ENCODE data around the gene MACROH2A2.
"Not testable (repeated sequence)": the region's sequence is repeated elsewhere in the genome, so short reads cannot be mapped to it uniquely, and the experiment has no call there.

MACROH2A2 gene

DNA sequence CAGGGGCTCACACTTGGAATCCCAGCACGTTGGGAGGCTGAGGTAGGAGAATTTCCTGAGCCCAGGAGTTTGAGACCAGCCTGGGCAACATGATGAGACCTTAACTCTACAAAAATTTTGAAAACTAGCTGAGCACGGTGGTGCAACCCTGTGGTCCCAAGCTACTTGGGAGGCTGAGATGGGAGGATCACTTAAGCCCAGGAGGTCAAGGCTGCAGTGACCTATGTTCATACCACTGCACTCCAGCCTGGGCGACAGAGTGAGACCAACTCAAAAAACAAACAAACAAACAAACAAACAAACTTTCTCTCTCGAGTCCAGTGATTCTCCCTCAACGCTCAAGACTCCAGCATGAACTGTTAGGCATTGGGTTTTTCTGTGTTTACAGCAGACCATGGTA is 95.9 kb downstream of the MACROH2A2 start:
- DNase-seq (ENCODE audit: low read depth in 2 of 2, low spot score in 1 of 2) = no peak

GRCh38 chr10:70155255-70155838 is 102.7 kb downstream of the MACROH2A2 start:
- no peak for DNase-seq (ENCODE audit: low read depth in 2 of 2, low spot score in 1 of 2)

DNA sequence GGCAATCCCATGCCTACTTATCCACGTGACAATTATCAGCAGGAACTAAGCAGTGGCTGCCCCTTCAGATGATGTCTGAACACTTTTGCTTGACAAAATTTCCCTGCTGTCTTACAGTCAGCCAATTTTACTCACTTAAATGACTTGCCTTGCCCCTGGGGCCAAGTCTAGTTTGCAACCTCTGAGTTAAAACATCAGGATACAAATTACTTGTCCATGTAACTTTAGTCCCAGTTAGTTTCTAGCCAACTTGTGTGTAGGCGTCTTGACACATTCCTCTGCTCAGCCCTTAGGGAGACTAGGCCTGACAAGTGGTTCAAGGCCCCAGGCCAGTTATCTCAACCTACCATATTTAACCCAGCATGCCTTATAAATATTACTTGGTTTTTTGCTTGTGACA is 105.5 kb downstream of the MACROH2A2 start:
- no peak for DNase-seq (ENCODE audit: low read depth in 2 of 2, low spot score in 1 of 2)

DNA sequence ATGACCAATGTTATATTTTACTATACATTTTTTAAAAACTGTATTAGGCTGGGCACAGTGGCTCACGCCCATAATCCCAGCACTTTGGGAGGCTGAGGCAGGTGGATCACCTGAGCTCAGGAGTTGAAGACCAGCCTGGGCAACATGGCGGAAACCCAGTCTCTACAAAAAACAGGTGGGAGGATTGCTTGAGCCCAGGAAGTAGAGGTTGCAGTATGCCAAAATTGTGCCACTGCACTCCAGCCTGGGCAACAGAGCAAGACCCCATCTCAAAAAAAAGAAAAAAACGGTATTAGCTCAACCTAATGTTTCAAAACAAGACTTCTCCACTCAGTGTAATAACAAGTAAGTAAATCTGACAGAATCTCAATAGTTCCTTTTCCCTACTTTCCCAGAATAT is 106.7 kb downstream of the MACROH2A2 start:
- DNase-seq (ENCODE audit: low read depth in 2 of 2, low spot score in 1 of 2) = not testable (repeated sequence)

- DNase-seq (ENCODE audit: low read depth in 2 of 2, low spot score in 1 of 2) = no peak
These were observed 108.2 kb downstream of the MACROH2A2 start for GRCh38 chr10:70160798-70161197.
